ENCODE measurements around the gene DCTN4.

Gene DCTN4

GRCh38 chr5:150661821-150662596 is 96.8 kb downstream of the DCTN4 start:
- H3K27ac ChIP-seq (ENCODE audit: poor library complexity, severe bottlenecking): no peak overlapping the region
- H3K4me3 ChIP-seq (ENCODE audit: severe bottlenecking): no peak overlapping the region
- no peak for TF ChIP-seq CTCF (IDR thresholded peaks at IDR 0.05; ENCODE audit: poor library complexity, severe bottlenecking)
- H3K9me3 ChIP-seq (ENCODE audit: severe bottlenecking): no peaks in the 10 kb centered on the region
- DNase-seq (ENCODE audit: low spot score) (no peak), ATAC-seq (ENCODE audit: low read depth) (no peak)
- no peaks in the 10 kb centered on the region for H3K36me3 ChIP-seq (ENCODE audit: low read depth)
- H3K27me3 ChIP-seq (ENCODE audit: insufficient read depth, poor library complexity, severe bottlenecking): no peaks in the 10 kb centered on the region
- H3K4me1 ChIP-seq (ENCODE audit: insufficient read depth, poor library complexity, severe bottlenecking): no peaks in the 10 kb centered on the region

GRCh38 chr5:150661086-150661485 is 97.7 kb downstream of the DCTN4 start, which contains the start of gene MYOZ3:
MYOZ3 (plus strand) TSS chr5:150661251; CDS start chr5:150662942, 1,691 bp downstream.
- H3K4me3 ChIP-seq (ENCODE audit: severe bottlenecking): no peak within 1 kb of the TSS
- H3K27ac ChIP-seq (ENCODE audit: poor library complexity, severe bottlenecking): no peak within 1 kb of the TSS
- H3K27me3 ChIP-seq (ENCODE audit: insufficient read depth, poor library complexity, severe bottlenecking): no peaks in the 10 kb centered on the region
- H3K4me1 ChIP-seq (ENCODE audit: insufficient read depth, poor library complexity, severe bottlenecking): no peaks in the 10 kb centered on the region
- DNase-seq (ENCODE audit: low spot score) (no peak), ATAC-seq (ENCODE audit: low read depth) (no peak)
- no peak for TF ChIP-seq CTCF (IDR thresholded peaks at IDR 0.05; ENCODE audit: poor library complexity, severe bottlenecking)
- no peaks in the 10 kb centered on the region for H3K9me3 ChIP-seq (ENCODE audit: severe bottlenecking)
- H3K36me3 ChIP-seq (ENCODE audit: low read depth): no peaks in the 10 kb centered on the region

GRCh38 chr5:150660108-150660831 is 98.5 kb downstream of the DCTN4 start:
- no peak overlapping the region for H3K27ac ChIP-seq (ENCODE audit: poor library complexity, severe bottlenecking)
- ATAC-seq (ENCODE audit: low read depth): no peak
- no peak for TF ChIP-seq CTCF (IDR thresholded peaks at IDR 0.05; ENCODE audit: poor library complexity, severe bottlenecking)

GRCh38 chr5:150659360-150660107 is 99.3 kb downstream of the DCTN4 start:
- H3K4me1 ChIP-seq (ENCODE audit: insufficient read depth, poor library complexity, severe bottlenecking): no peaks in the 10 kb centered on the region
- H3K4me3 ChIP-seq (ENCODE audit: severe bottlenecking): no peak overlapping the region
- DNase-seq (ENCODE audit: low spot score) (no peak), ATAC-seq (ENCODE audit: low read depth) (no peak)
- no peak for TF ChIP-seq CTCF (IDR thresholded peaks at IDR 0.05; ENCODE audit: poor library complexity, severe bottlenecking)
- H3K9me3 ChIP-seq (ENCODE audit: severe bottlenecking): no peaks in the 10 kb centered on the region
- H3K27ac ChIP-seq (ENCODE audit: poor library complexity, severe bottlenecking): no peak overlapping the region
- no peaks in the 10 kb centered on the region for H3K36me3 ChIP-seq (ENCODE audit: low read depth)
- no peaks in the 10 kb centered on the region for H3K27me3 ChIP-seq (ENCODE audit: insufficient read depth, poor library complexity, severe bottlenecking)

More at GRCh38 chr5:150660108-150660831, 98.5 kb downstream of the DCTN4 start:
- DNase-seq (ENCODE audit: low spot score): no peak
- Histone ChIP-seq H3K9me3 (ENCODE audit: severe bottlenecking) (no peaks in the 10 kb centered on the region), H3K4me1 (ENCODE audit: insufficient read depth, poor library complexity, severe bottlenecking) (no peaks in the 10 kb centered on the region), H3K4me3 (ENCODE audit: severe bottlenecking) (no peak overlapping the region), H3K27me3 (ENCODE audit: insufficient read depth, poor library complexity, severe bottlenecking) (no peaks in the 10 kb centered on the region), H3K36me3 (ENCODE audit: low read depth) (no peaks in the 10 kb centered on the region)
